Activated naive CD4-positive, alpha-beta T cell treated with anti-CD3 and anti-CD28 coated beads, Interleukin-2, amount 50 U/mL, for 72 hours (primary cell): Measurements from ENCODE around the gene CACNB4. TPM values are rescaled to one million over a fixed set of nuclear protein-coding genes. Genes with fewer than 3 reads are reported as not detected.
"Not testable (repeated sequence)": the region's sequence is repeated elsewhere in the genome, so short reads cannot be mapped to it uniquely, and the experiment has no call there.

Experiments
- ATAC-seq, 2 donors: fragments of 150-1000 bp; cut with Tn5 transposase; 2 replicates each; pipeline ENCODE4 v1.10.0; 2021; ENCODE audit warnings: mild to moderate bottlenecking in 2 of 2, moderate library complexity in 2 of 2
- DNase-seq, 2 donors: peaks; one replicate each; pipeline ENCODE4 v3.0.0; 2021 to 2022; ENCODE audit warnings: low spot score in 2 of 2
- H3K27ac Mint-ChIP-seq, 2 donors: one replicate each; pipeline ENCODE4 v1.8.0; 2022; ENCODE audit warnings: mild to moderate bottlenecking in 2 of 2, mixed read lengths in 2 of 2
- H3K36me3 Mint-ChIP-seq, 2 donors: one replicate each; pipeline ENCODE4 v1.8.0; 2022; ENCODE audit warnings: mixed read lengths in 2 of 2
- H3K9me3 Mint-ChIP-seq, 2 donors: one replicate each; pipeline ENCODE4 v1.8.0; 2022; ENCODE audit warnings: mixed read lengths in 2 of 2
- total RNA-seq, 2 donors: library from RNA; stranded (reverse); gene quantifications; one replicate each; pipeline ENCODE4 v1.2.3, GENCODE V29; 2022

CACNB4 gene
- total RNA-seq, 2 donors from 2014 or later: 0.32 to 1.5 TPM

DNA sequence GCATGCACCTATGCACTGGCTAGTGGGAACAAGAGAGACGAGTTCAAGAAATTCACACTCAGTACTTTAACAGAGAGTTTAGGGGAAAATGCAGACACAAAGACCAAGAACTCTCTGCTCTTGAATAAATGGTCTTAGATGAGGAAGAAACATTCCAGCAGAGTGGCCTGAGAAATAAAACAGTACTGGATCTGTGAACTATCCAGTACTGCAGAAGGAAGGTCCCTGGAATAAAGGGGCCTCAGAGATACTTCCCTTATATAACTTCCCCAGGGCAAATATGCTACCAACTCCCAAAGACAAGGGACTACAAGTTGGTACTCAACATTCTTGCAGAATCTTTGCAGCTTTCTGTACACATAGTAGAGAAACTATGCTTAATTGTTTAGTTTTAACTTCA is 199.7 kb downstream of the CACNB4 start:
- no peak for ATAC-seq
- Mint-ChIP-seq H3K9me3 (peaks cover 5 to 10% of the 10 kb centered on the region in 2 donors), H3K36me3 (peaks cover 0 to 4% of the 10 kb centered on the region in 2 donors), H3K27ac (no peak overlapping the region)
- no peak for DNase-seq

DNA sequence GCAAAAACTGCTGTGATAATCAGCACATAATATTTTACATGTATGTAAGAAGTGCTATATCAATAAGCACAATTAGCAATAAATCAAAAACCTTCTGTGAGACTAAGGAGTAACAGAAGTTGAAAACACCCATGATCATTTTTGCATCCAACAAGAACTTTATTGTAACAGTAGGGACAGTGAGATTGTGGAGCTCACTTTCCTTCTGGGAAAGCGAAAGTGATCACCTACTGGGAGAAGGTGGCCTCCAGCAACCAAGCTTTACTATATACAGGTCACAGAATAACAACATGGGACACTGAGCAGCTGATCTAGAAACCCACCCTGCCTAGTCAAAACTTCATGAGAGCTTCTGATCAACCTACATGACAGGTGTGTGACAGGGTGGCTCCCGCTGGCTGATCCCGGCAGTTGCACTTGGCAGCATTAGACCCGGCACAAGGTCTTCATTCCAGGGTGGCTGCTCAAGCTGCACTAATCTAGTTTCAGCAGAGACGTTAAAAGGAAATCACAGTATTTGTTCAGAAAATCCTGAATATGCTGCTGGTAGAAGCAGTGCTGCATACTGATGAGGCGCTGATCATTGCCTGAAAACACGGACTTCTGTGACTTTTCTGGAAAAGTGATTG is 207.2 kb downstream of the CACNB4 start:
- ATAC-seq: no peak
- Mint-ChIP-seq H3K27ac (no peak overlapping the region), H3K9me3 (peaks cover 5 to 10% of the 10 kb centered on the region in 2 donors), H3K36me3 (peaks cover 0 to 4% of the 10 kb centered on the region in 2 donors)
- DNase-seq: no peak

DNA sequence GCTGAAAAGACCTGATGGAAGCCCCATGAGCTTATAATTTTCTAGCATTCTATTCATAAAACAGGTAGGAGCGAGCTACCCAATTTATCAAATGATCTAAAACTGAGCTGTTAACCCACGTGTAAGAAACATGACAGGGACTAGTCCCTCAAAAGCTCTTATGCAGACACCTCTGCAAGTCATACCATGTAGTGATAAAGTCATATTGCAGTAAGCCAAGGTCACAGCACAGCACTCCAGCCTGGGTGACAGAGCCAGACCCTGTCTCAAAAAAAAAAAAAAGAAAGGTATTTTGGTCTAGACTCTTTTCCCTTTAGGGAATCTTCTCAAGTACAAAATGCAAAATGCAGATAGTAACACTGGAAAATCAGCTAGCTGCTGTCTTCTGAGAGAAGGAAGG is 211.7 kb downstream of the CACNB4 start:
- ATAC-seq (no peak), DNase-seq (no peak)
- no peak overlapping the region for H3K27ac Mint-ChIP-seq
- H3K36me3 Mint-ChIP-seq: no peaks in the 10 kb centered on the region
- H3K9me3 Mint-ChIP-seq: no peaks in the 10 kb centered on the region

GRCh38 chr2:151886241-151886640 is 212.6 kb downstream of the CACNB4 start:
- no peaks in the 10 kb centered on the region for H3K9me3 Mint-ChIP-seq
- ATAC-seq: no peak
- DNase-seq: no peak
- H3K27ac Mint-ChIP-seq: no peak overlapping the region
- H3K36me3 Mint-ChIP-seq: no peaks in the 10 kb centered on the region

GRCh38 chr2:151882786-151883445 is 215.9 kb downstream of the CACNB4 start:
- no peaks in the 10 kb centered on the region for H3K9me3 Mint-ChIP-seq

DNA sequence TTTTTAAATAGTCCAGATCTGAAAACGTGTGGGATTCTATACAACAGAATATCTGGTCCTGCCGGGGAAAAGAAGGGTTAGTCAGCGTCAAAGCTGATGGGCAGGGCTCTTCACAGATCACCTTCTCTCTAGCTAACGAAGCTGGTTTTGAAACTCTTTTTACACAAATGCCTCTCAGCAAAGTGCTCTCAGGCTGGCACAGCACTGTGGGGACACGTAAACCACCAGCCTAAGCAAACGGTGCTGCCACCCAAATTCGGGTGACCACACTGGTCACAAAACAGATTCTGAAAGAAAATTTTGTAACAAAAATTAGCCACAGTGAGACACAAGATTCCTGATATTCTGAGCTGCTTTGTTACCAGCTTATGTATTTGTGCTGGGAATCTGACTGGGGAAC is 217.5 kb downstream of the CACNB4 start:
- no peaks in the 10 kb centered on the region for H3K9me3 Mint-ChIP-seq
- no peak for ATAC-seq
- no peak overlapping the region for H3K27ac Mint-ChIP-seq
- H3K36me3 Mint-ChIP-seq: no peaks in the 10 kb centered on the region
- no peak for DNase-seq

More at GRCh38 chr2:151882786-151883445, 215.9 kb downstream of the CACNB4 start:
- DNase-seq (no peak), ATAC-seq (no peak)
- no peaks in the 10 kb centered on the region for H3K36me3 Mint-ChIP-seq
- no peak overlapping the region for H3K27ac Mint-ChIP-seq

- H3K9me3 Mint-ChIP-seq: no peaks in the 10 kb centered on the region
- no peak for ATAC-seq
- DNase-seq: no peak
- H3K36me3 Mint-ChIP-seq: no peaks in the 10 kb centered on the region
- no peak overlapping the region for H3K27ac Mint-ChIP-seq
Measured at GRCh38 chr2:151880586-151880985, 218.3 kb downstream of the CACNB4 start.

- Mint-ChIP-seq H3K9me3 (no peaks in the 10 kb centered on the region), H3K36me3 (no peaks in the 10 kb centered on the region), H3K27ac (peak overlapping the region; percentile 66 to 95)
- DNase-seq: no peak
- peak; percentile 61 to 90 for ATAC-seq
Measured at GRCh38 chr2:151878655-151879563, 219.9 kb downstream of the CACNB4 start.

DNA sequence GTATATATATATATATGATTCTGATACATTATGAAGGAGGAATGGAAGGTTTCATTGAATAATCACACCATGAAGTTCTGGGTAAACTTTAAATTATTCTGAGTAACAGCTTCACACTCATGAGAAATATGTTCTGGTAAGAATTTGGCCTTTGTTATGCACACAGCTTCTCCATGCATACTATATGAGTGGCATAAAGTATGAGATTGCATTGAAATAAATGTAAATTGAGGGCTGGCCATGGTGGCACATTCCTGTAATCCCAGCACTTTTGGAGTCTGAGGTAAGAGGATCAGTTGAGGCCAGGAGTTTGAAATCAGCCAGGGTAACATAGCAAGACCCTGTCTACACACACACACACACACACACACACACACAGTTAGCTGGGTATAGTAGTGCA is 220.6 kb downstream of the CACNB4 start:
- H3K27ac Mint-ChIP-seq: no peak overlapping the region
- DNase-seq (no peak), ATAC-seq (no peak)
- no peaks in the 10 kb centered on the region for H3K9me3 Mint-ChIP-seq
- H3K36me3 Mint-ChIP-seq: no peaks in the 10 kb centered on the region

DNA sequence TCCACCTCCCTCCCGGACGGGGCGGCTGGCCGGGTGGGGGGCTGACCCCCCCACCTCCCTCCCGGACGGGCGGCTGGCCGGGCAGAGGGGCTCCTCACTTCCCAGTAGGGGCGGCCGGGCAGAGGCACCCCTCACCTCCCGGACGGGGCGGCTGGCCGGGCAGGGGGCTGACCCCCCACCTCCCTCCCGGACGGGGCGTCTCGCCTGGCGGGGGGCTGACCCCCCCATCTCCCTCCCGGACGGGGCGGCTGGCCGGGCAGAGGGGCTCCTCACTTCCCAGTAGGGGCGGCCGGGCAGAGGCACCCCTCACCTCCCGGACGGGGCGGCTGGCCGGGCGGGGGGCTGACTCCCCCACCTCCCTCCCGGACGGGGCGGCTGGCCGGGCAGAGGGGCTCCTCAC is 223.2 kb downstream of the CACNB4 start:
- DNase-seq, ATAC-seq, H3K9me3 Mint-ChIP-seq, H3K36me3 Mint-ChIP-seq, H3K27ac Mint-ChIP-seq: not testable (repeated sequence)

DNA sequence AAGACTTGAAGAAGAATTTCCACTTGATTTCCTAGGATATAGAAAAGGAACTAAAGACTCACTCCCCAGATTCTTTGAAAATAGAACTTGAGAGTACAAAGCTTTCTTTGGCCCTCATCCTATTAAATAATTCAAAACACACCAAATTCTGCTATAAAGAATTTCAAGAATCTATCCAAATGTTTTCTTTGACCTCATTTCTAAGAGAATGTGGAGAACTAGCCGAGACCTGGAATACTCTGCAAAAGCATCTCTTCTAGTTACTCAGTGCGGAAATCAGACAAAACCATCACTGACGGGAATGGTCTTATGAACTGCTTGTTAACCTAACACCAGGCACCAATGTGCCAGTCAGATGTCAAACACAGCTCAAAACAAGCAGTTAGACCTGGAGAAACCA is 226.4 kb downstream of the CACNB4 start:
- Mint-ChIP-seq H3K9me3 (no peaks in the 10 kb centered on the region), H3K36me3 (no peaks in the 10 kb centered on the region), H3K27ac (no peak overlapping the region)
- DNase-seq: no peak
- ATAC-seq: no peak

DNA sequence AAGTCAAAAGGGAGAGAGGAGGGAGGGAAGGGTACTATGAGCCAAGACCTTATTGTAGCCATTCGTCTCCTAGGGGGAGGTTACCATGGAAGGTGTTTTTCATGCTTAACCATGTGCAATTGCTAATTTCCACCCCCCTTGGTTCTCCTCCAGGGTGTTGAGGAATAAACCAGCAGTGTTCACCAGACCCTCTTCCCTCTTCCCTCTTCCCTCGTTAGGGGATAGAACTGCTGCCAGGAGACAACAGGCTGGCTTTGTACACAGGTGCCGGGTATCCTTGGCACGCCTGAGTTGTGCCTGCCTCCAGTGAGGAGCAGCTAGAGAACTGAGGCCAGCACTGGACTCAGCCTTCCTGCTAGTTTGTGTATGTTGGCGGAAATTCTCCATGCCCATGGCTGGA is 229.6 kb downstream of the CACNB4 start:
- DNase-seq (no peak), ATAC-seq (no peak)
- no peak overlapping the region for H3K27ac Mint-ChIP-seq
- H3K9me3 Mint-ChIP-seq: no peaks in the 10 kb centered on the region
- no peaks in the 10 kb centered on the region for H3K36me3 Mint-ChIP-seq

DNA sequence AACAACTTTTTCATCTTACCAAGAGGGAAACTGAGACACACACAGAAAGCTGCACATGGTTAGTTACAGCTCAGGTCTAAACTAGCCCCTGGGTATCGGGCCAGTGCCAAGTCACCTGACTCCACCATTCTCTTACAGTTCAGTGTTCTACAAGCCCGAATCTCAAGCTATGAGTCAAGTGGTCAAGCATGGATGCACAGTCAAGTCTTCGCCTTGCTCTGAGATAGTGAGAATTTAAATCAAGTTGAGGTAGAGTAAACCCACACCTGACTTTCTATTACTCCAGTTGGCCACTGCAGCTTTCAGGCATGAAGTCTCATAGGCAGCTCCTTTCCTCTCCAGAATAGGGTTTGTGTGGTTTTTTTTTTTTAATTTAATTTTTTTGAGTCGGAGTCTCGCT is 236.1 kb downstream of the CACNB4 start:
- Mint-ChIP-seq H3K9me3 (no peaks in the 10 kb centered on the region), H3K36me3 (no peaks in the 10 kb centered on the region)
- no peak for DNase-seq

GRCh38 chr2:151861174-151861573 is 237.7 kb downstream of the CACNB4 start:
- no peaks in the 10 kb centered on the region for H3K9me3 Mint-ChIP-seq
- H3K36me3 Mint-ChIP-seq: no peaks in the 10 kb centered on the region
- DNase-seq (no peak), ATAC-seq (no peak)
- no peak overlapping the region for H3K27ac Mint-ChIP-seq

More for the DNA sequence above, 236.1 kb downstream of the CACNB4 start:
- no peak for ATAC-seq
- H3K27ac Mint-ChIP-seq: no peak overlapping the region

DNA sequence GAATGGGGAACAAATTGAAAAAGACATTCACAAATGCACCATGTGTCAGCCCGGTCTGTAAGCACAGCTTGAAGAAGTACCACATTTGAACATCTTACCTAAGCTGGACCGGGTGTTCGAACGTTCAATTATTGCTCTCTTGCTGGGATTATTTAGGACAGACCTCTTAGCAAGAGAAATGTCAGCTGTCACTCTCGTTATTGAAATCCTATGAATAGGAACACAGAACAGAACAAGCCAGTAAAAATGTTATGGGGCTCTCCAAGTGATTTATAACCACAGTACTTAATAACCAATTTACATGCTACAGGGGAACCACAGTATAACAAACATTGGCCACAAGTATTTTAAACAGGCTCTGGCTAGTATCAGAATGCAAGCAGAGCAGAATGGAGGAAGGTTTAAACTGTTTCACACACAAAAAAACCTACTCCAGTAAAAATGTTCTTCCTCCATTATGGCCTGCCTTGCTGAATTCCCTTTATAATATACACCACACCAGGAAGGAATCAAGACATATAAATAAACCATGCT is 238.2 kb downstream of the CACNB4 start:
- ATAC-seq: no peak
- no peak overlapping the region for H3K27ac Mint-ChIP-seq
- no peaks in the 10 kb centered on the region for H3K36me3 Mint-ChIP-seq
- DNase-seq: no peak
- no peaks in the 10 kb centered on the region for H3K9me3 Mint-ChIP-seq

GRCh38 chr2:151860210-151860609 is 238.6 kb downstream of the CACNB4 start:
- Mint-ChIP-seq H3K27ac (no peak overlapping the region), H3K36me3 (no peaks in the 10 kb centered on the region)
- peak in 1 of 2 donors; percentile 54 for ATAC-seq

GRCh38 chr2:151857650-151858049 is 241.2 kb downstream of the CACNB4 start:
- Mint-ChIP-seq H3K27ac (no peak overlapping the region), H3K36me3 (no peaks in the 10 kb centered on the region), H3K9me3 (no peaks in the 10 kb centered on the region)
- DNase-seq (no peak), ATAC-seq (no peak)

More at GRCh38 chr2:151860210-151860609, 238.6 kb downstream of the CACNB4 start:
- no peaks in the 10 kb centered on the region for H3K9me3 Mint-ChIP-seq
- DNase-seq: no peak
